Endothelial cell of umbilical vein (primary cell): ENCODE data around the gene CCRL2. TPM values are rescaled to one million over a fixed set of nuclear protein-coding genes. Genes with fewer than 3 reads are reported as not detected.

Source experiments
- BruUV-seq: library from RNA; stranded (reverse); fragments of 400-500 nt; replicated peaks from 2 replicates; lab custom pipeline; 2021; lab: Mats Ljungman, UMichigan
- CTCF ChIA-PET: fragments of 300-600, 350-600 bp; sonication (Branson Sonifier 250); formaldehyde crosslinking; loops from one replicate; lab custom pipeline; 2021; ENCODE audit warnings: antibody characterized with exemption, inconsistent platforms; lab: Charles Lee
- POLR2A ChIA-PET: fragments of 300-600, 350-600 bp; sonication (Branson Sonifier 250); formaldehyde crosslinking; loops from one replicate; lab custom pipeline; 2021; ENCODE audit warnings: antibody characterized with exemption, inconsistent platforms; lab: Charles Lee
- DNase-seq: peaks from one replicate; pipeline ENCODE4 v3.0.0-alpha.2; 2011; ENCODE audit warnings: low read depth, low spot score
- FAIRE-seq: peaks from 2 replicates; lab custom pipeline; 2011; peaks lifted over from hg19 to GRCh38; lab: Jason Lieb, UNC
- H2AFZ ChIP-seq: 2 replicates; pipeline ENCODE4 v1.6.0; 2012; ENCODE audit warnings: low read depth, low read length, control low read depth, inconsistent platforms
- H3K27ac ChIP-seq: 2 replicates; pipeline ENCODE4 v1.5.1; 2011; ENCODE audit warnings: low read depth, mild to moderate bottlenecking, control low read depth, low read length, moderate library complexity; ENCODE audit not compliant: insufficient read depth
- H3K27me3 ChIP-seq, 2 experiments: 2 replicates each; pipeline versions ENCODE4 v1.6.0 to v1.6.1; 2011; ENCODE audit warnings: low read length in 2 of 2, mixed read lengths in 1 of 2; ENCODE audit not compliant: control insufficient read depth in 2 of 2, insufficient read depth in 2 of 2
- H3K36me3 ChIP-seq, 2 experiments: 2 replicates in 1 of 2; 3 replicates in 1 of 2; pipeline ENCODE4 v1.5.1; 2011; ENCODE audit warnings: low read length in 2 of 2, mild to moderate bottlenecking in 1 of 2, moderate library complexity in 1 of 2; ENCODE audit not compliant: control insufficient read depth in 2 of 2, insufficient read depth in 2 of 2; ENCODE audit errors: extremely low read depth in 1 of 2
- H3K4me1 ChIP-seq: 3 replicates; pipeline ENCODE4 v1.5.1; 2011; ENCODE audit warnings: mild to moderate bottlenecking, low read length; ENCODE audit not compliant: control insufficient read depth, insufficient read depth; ENCODE audit errors: extremely low read depth
- H3K4me2 ChIP-seq: 2 replicates; pipeline ENCODE4 v1.6.1; 2011; ENCODE audit warnings: low read length, control low read depth, mixed read lengths; ENCODE audit not compliant: insufficient read depth
- H3K4me3 ChIP-seq, 3 experiments: fragments of 200-600 bp in 1 of 3; sonication (generic), shearing (Covaris generic) in 1 of 3; replicated peaks in 1 of 3; 2 replicates each; pipeline ENCODE4 v1.5.1; 2011 to 2016; ENCODE audit warnings: control low read depth in 3 of 3, low read length in 3 of 3, mild to moderate bottlenecking in 2 of 3, inconsistent platforms in 1 of 3, low read depth in 1 of 3, moderate library complexity in 1 of 3; ENCODE audit not compliant: insufficient read depth in 1 of 3
- H3K79me2 ChIP-seq: 2 replicates; pipeline ENCODE4 v1.6.0; 2012; ENCODE audit warnings: low read length, inconsistent platforms; ENCODE audit not compliant: control insufficient read depth, insufficient read depth
- H3K9ac ChIP-seq: replicated peaks from 2 replicates; pipeline ENCODE3; 2011; ENCODE audit warnings: low read length, control low read depth; ENCODE audit not compliant: insufficient read depth; ENCODE audit errors: extremely low read depth
- H3K9me1 ChIP-seq: replicated peaks from 3 replicates; pipeline ENCODE4 v1.6.0; 2011; ENCODE audit warnings: mild to moderate bottlenecking, low read length; ENCODE audit not compliant: control insufficient read depth, insufficient read depth; ENCODE audit errors: extremely low read depth
- H3K9me3 ChIP-seq: replicated peaks from 2 replicates; pipeline ENCODE4 v1.5.1; 2012; ENCODE audit warnings: low read length, inconsistent platforms; ENCODE audit not compliant: control insufficient read depth, insufficient read depth
- H4K20me1 ChIP-seq: replicated peaks from 2 replicates; pipeline ENCODE3; 2011; ENCODE audit warnings: mild to moderate bottlenecking, low read length; ENCODE audit not compliant: control insufficient read depth, insufficient read depth; ENCODE audit errors: extremely low read depth
- EZH2 ChIP-seq: IDR thresholded peaks from 2 replicates; pipeline ENCODE4 v1.6.1; 2012; ENCODE audit warnings: borderline replicate concordance, low read depth, mild to moderate bottlenecking, moderate library complexity, low read length, inconsistent platforms; ENCODE audit not compliant: severe bottlenecking
- FOS ChIP-seq: IDR thresholded peaks from 2 replicates; pipeline ENCODE4 v1.6.1; 2011; ENCODE audit warnings: mild to moderate bottlenecking, low read length, moderate library complexity, borderline replicate concordance; ENCODE audit not compliant: insufficient read depth
- GATA2 ChIP-seq: IDR thresholded peaks from 2 replicates; pipeline ENCODE4 v1.7.0; 2011; ENCODE audit warnings: low read depth, mild to moderate bottlenecking, moderate library complexity, mixed read lengths, low read length; ENCODE audit not compliant: insufficient read length, insufficient read depth
- JUN ChIP-seq: IDR thresholded peaks from 2 replicates; pipeline ENCODE4 v1.6.1; 2011; ENCODE audit warnings: borderline replicate concordance, low read depth; ENCODE audit not compliant: insufficient read length, insufficient read depth
- MYC ChIP-seq: IDR thresholded peaks from one replicate; pipeline ENCODE4 v1.6.1; 2011; ENCODE audit warnings: mild to moderate bottlenecking, low read depth, low read length
- POLR2A ChIP-seq: IDR thresholded peaks from 2 replicates; pipeline ENCODE4 v1.6.1; 2012; ENCODE audit warnings: low read depth, mild to moderate bottlenecking, control low read depth, low read length
- POLR2AphosphoS5 ChIP-seq: IDR thresholded peaks from 2 replicates; pipeline ENCODE4 v1.6.1; 2012; ENCODE audit warnings: low read depth, mild to moderate bottlenecking, control low read depth, low read length, moderate library complexity; ENCODE audit not compliant: insufficient read depth
- dilution Hi-C: fragments of 300-500 bp; cut with MboI; formaldehyde crosslinking; loops from one replicate; pipeline ENCODE4 v1.15.0; 2019; ENCODE audit warnings: low sequenced_read_pairs; ENCODE audit not compliant: extremely low pct_ligation_motif_present
- intact Hi-C: fragments of 100-400 bp; cut with micrococcal nuclease; formaldehyde crosslinking; loops from one replicate; pipeline ENCODE4 v1.10.0; 2022
- polyA plus RNA-seq, 4 experiments: library from polyadenylated mRNA; depleted of rRNA in 3 of 4; stranded (reverse) in 3 of 4; unstranded in 1 of 4; fragments of >200 nt; gene quantifications; 2 replicates each; pipeline versions ENCODE4 v1.2.1 to v1.2.3, GENCODE V29; 2011 to 2012; ENCODE audit warnings: missing spikeins in 1 of 4
- total RNA-seq: library from RNA; stranded (reverse); gene quantifications from 2 replicates; pipeline ENCODE4 v1.2.3, GENCODE V29; 2021
- TF ChIP-seq, protein P1 (sequence below), 2 donors: IDR thresholded peaks; 1 replicate in 1 of 2; 2 replicates in 1 of 2; pipeline ENCODE4 v1.5.1; 2011; ENCODE audit warnings: low read length in 2 of 2, mild to moderate bottlenecking in 2 of 2, moderate library complexity in 2 of 2, control low read depth in 1 of 2, inconsistent platforms in 1 of 2, low read depth in 1 of 2; ENCODE audit not compliant: insufficient read depth in 1 of 2; ENCODE audit errors: extremely low read depth in 1 of 2
- TF ChIP-seq, protein P2 (sequence below): IDR thresholded peaks from 2 replicates; pipeline ENCODE4 v1.6.1; 2011; ENCODE audit not compliant: insufficient read depth, insufficient read length

The CCRL2 gene
- total and polyA plus RNA-seq, 2 donors (not counting 3 experiments of a cell fraction or from before 2014, with no cell fraction given): 6.4 to 6.6 TPM

DNA sequence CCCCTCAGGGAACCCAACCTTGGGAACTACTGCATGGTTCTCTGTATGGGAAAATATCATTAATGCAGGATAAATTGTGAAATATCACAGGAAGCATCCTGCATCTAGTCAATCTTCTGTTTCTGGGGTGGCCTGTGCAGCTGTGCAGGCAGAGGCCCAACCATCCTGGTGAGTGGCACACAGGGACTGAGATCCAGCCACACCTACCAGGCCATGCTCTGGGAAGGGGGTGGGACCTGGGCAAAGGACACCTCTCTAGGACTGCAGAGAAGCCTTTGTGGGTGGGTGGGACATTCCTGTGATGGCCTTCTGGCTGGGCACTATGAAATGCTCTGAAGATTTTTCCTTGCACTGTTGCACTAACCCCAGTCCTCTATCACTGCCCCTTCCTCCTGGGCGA is 26.8 kb downstream of the CCRL2 start:
- Histone ChIP-seq H3K9me1 (no peaks in the 10 kb centered on the region), H3K9ac (no peak overlapping the region), H3K36me3 (no peaks in the 10 kb centered on the region), H3K9me3 (no peaks in the 10 kb centered on the region), H3K4me2 (no peak overlapping the region), H3K79me2 (no peaks in the 10 kb centered on the region), H3K4me3 (no peak overlapping the region), H3K4me1 (no peaks in the 10 kb centered on the region), H4K20me1 (no peaks in the 10 kb centered on the region), H3K27me3 (peaks cover 0 to 6% of the 10 kb centered on the region in 2 experiments), H3K27ac (no peak overlapping the region), H2AFZ (no peak overlapping the region)
- TF ChIP-seq MYC (no peak), EZH2 (no peak), POLR2AphosphoS5 (no peak), JUN (no peak), POLR2A (no peak), FOS (no peak), GATA2 (no peak)
- TF ChIP-seq, protein P1, sequence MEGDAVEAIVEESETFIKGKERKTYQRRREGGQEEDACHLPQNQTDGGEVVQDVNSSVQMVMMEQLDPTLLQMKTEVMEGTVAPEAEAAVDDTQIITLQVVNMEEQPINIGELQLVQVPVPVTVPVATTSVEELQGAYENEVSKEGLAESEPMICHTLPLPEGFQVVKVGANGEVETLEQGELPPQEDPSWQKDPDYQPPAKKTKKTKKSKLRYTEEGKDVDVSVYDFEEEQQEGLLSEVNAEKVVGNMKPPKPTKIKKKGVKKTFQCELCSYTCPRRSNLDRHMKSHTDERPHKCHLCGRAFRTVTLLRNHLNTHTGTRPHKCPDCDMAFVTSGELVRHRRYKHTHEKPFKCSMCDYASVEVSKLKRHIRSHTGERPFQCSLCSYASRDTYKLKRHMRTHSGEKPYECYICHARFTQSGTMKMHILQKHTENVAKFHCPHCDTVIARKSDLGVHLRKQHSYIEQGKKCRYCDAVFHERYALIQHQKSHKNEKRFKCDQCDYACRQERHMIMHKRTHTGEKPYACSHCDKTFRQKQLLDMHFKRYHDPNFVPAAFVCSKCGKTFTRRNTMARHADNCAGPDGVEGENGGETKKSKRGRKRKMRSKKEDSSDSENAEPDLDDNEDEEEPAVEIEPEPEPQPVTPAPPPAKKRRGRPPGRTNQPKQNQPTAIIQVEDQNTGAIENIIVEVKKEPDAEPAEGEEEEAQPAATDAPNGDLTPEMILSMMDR (IDR thresholded peaks at IDR 0.05; ENCODE audit: extremely low read depth in 1 of 2, insufficient read depth in 1 of 2, low read depth in 1 of 2, low read length in 2 of 2): no peak
- TF ChIP-seq, protein P2, sequence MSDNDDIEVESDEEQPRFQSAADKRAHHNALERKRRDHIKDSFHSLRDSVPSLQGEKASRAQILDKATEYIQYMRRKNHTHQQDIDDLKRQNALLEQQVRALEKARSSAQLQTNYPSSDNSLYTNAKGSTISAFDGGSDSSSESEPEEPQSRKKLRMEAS: no peak
- DNase-seq (no peak), FAIRE-seq (no peak)
- intact Hi-C loops: no loop called here
- CTCF ChIA-PET: interaction anchor here (1.7 kb wide), 1 partner anchor 16 kb away, joined by 4 read pairs; no protein-coding TSS in a partner anchor
- BruUV-seq: no TSS peak
- dilution Hi-C loops: no loop called here
- POLR2A ChIA-PET: no interaction called here
